ENCODE results near the gene ABRACL. TPM values are rescaled to one million over a fixed set of nuclear protein-coding genes. Genes with fewer than 3 reads are reported as not detected.
A peak's percentile ranks its signal among the peaks of the same experiment; 100 is the strongest.

ABRACL gene
- total and polyA plus RNA-seq, 2 donors (not counting 1 experiment from before 2014, with no cell fraction given) = 13.6 to 22.6 TPM

DNA sequence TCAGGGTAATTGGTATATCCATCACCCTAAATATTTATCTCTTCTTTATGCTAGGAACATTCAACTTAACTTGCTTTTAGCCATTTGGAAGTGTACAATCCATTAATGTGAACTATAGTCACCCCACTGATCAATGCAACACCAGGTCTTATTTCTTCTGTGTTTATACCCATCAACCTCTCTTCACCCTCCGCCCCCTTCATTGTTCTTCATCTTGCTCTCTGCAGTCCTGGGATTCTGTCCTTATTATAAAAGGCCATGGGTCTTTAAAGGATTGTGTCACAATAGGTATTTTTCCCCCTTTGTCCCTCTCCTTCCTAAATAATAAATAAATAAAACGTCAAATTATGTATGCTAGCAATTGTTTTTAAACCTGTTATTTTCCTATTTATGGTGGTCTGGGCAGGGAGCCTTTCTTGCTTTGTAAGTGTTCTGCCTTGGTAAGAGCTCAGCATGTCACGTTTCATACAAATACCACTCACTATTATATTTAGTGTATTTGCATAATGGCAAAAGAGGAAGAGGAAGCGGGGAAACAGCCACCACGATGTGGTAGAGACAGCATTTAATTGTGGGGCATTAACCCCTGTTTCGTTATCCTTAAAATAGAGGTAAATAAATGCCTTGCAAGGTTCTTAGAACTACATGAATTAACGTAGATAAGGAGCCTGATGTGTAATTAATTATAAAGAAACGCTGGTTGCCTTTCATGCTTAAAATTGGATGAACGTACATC, 1.9 kb downstream of the ABRACL start:
- ATAC-seq (ENCODE audit: low read depth) = peak; percentile 56
- Histone ChIP-seq H3K79me2 (ENCODE audit: control insufficient read depth, insufficient read depth, low read length) (peaks cover 60% of the 10 kb centered on the region), H3K9ac (ENCODE audit: low read length) (peak overlapping the region; percentile 97), H3K36me3 (replicated peaks in 1 of 2; ENCODE audit: control extremely low read depth in 1 of 2, control insufficient read depth in 1 of 2, extremely low read depth in 1 of 2, insufficient read depth in 2 of 2, low read length in 1 of 2) (peaks cover 4 to 20% of the 10 kb centered on the region in 2 experiments), H4K20me1 (ENCODE audit: control insufficient read depth, insufficient read depth, low read length, poor library complexity, severe bottlenecking) (peaks cover 17% of the 10 kb centered on the region), H2AFZ (ENCODE audit: insufficient read depth, low read depth, low read length, poor library complexity, severe bottlenecking) (peak overlapping the region; percentile 96), H3K4me2 (replicated peaks; ENCODE audit: low read depth, low read length, poor library complexity, severe bottlenecking) (peak overlapping the region; percentile 95), H3K9me3 (ENCODE audit: control extremely low read depth in 1 of 3, control insufficient read depth in 2 of 3, insufficient read depth in 1 of 3, low read length in 2 of 3) (no peaks in the 10 kb centered on the region), H3K27ac (ENCODE audit: low read length in 2 of 2) (peak overlapping the region; percentile 42 to 92), H3K27me3 (replicated peaks in 1 of 4; ENCODE audit: control extremely low read depth in 1 of 4, control insufficient read depth in 3 of 4, insufficient read depth in 4 of 4, low read length in 3 of 4) (no peaks in the 10 kb centered on the region), H3K4me1 (ENCODE audit: control insufficient read depth in 2 of 2, insufficient read depth in 2 of 2, low read length in 2 of 2) (peaks cover 27 to 28% of the 10 kb centered on the region in 2 donors), H3K4me3 (ENCODE audit: control extremely low read depth in 1 of 5, extremely low read depth in 1 of 5, insufficient read depth in 1 of 5, low read depth in 2 of 5, low read length in 4 of 5) (peak overlapping the region; percentile 84 to 100 (median 89))
- intact Hi-C loops (cut with micrococcal nuclease) = loop anchor here (1.0 to 10.0 kb wide), 6 partner anchors 42 to 344 kb away; partner anchors contain the start of genes CCDC28A, CITED2, HECA and REPS1
- peaks cover 20% of the 10 kb centered on the region for H3K4me1 Mint-ChIP-seq
- WGBS (ENCODE audit: insufficient coverage) = 0% methylated on average over 1 of the region's 9 CpGs
- ChIA-PET CTCF (interaction anchor here (1.1 to 3.1 kb wide), 11 partner anchors 12 to 339 kb away, joined by 3 to 15 read pairs (median 4); partner anchors contain the start of gene CCDC28A), POLR2A (interaction anchor here (0.6 to 1.6 kb wide), 2 partner anchors 344 to 1807 kb away, joined by 4 to 8 read pairs; partner anchors contain the start of gene CITED2)
- no peaks in the 10 kb centered on the region for H3K9me3 Mint-ChIP-seq (ENCODE audit: insufficient read depth)
- no peaks in the 10 kb centered on the region for H3K27me3 Mint-ChIP-seq
- H3K4me3 Mint-ChIP-seq = no peak overlapping the region
- peak; percentile 83 for DNase-seq
- TF ChIP-seq EZH2 (IDR thresholded peaks at IDR 0.05; ENCODE audit: borderline replicate concordance, insufficient read depth, low read depth, low read length, poor library complexity, severe bottlenecking) = no peak
- TF ChIP-seq, protein P1, sequence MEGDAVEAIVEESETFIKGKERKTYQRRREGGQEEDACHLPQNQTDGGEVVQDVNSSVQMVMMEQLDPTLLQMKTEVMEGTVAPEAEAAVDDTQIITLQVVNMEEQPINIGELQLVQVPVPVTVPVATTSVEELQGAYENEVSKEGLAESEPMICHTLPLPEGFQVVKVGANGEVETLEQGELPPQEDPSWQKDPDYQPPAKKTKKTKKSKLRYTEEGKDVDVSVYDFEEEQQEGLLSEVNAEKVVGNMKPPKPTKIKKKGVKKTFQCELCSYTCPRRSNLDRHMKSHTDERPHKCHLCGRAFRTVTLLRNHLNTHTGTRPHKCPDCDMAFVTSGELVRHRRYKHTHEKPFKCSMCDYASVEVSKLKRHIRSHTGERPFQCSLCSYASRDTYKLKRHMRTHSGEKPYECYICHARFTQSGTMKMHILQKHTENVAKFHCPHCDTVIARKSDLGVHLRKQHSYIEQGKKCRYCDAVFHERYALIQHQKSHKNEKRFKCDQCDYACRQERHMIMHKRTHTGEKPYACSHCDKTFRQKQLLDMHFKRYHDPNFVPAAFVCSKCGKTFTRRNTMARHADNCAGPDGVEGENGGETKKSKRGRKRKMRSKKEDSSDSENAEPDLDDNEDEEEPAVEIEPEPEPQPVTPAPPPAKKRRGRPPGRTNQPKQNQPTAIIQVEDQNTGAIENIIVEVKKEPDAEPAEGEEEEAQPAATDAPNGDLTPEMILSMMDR (IDR thresholded peaks at IDR 0.05) = no peak
- H3K27ac Mint-ChIP-seq = no peak overlapping the region

DNA sequence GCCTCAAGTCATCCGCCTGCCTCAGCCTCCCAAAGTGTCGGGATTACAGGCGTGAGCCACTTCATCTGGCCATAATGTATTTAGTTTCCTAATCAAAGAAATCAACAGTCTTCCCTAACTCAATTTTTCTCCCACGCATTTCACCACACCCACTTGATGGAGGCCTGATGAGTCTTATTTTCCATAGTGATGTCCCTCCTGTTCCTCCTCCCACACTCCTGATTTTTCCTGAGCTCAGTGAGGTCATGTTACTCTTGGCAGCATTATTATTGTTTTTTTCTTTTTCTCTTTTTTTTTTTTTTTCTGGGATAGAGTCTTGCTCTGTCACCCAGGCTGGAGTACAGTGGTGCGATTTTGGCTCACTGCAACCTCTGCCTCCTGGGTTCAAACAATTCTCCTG, 8.9 kb downstream of the ABRACL start:
- H3K9ac ChIP-seq (ENCODE audit: low read length) = no peak overlapping the region
- ChIA-PET POLR2A (no interaction called here), CTCF (interaction anchor here (1.0 kb wide), 1 partner anchor 12 kb away, joined by 3 read pairs; no protein-coding TSS in a partner anchor)
- no peaks in the 10 kb centered on the region for H3K9me3 Mint-ChIP-seq (ENCODE audit: insufficient read depth)
- peaks cover 26% of the 10 kb centered on the region for H3K79me2 ChIP-seq (ENCODE audit: control insufficient read depth, insufficient read depth, low read length)
- no peaks in the 10 kb centered on the region for H3K4me1 ChIP-seq (ENCODE audit: control insufficient read depth in 2 of 2, insufficient read depth in 2 of 2, low read length in 2 of 2)
- H3K27ac ChIP-seq (ENCODE audit: low read length in 2 of 2) = no peak overlapping the region
- no peak overlapping the region for H3K27ac Mint-ChIP-seq
- H4K20me1 ChIP-seq (ENCODE audit: control insufficient read depth, insufficient read depth, low read length, poor library complexity, severe bottlenecking) = peaks cover 16% of the 10 kb centered on the region
- WGBS (ENCODE audit: insufficient coverage) = 100% methylated on average over 4 of the region's 5 CpGs
- no peak for ATAC-seq (ENCODE audit: low read depth)
- peaks cover 21 to 48% of the 10 kb centered on the region in 2 experiments for H3K36me3 ChIP-seq (replicated peaks in 1 of 2; ENCODE audit: control extremely low read depth in 1 of 2, control insufficient read depth in 1 of 2, extremely low read depth in 1 of 2, insufficient read depth in 2 of 2, low read length in 1 of 2)
- H2AFZ ChIP-seq (ENCODE audit: insufficient read depth, low read depth, low read length, poor library complexity, severe bottlenecking) = no peak overlapping the region
- no peaks in the 10 kb centered on the region for H3K27me3 ChIP-seq (replicated peaks in 1 of 4; ENCODE audit: control extremely low read depth in 1 of 4, control insufficient read depth in 3 of 4, insufficient read depth in 4 of 4, low read length in 3 of 4)
- no peaks in the 10 kb centered on the region for H3K27me3 Mint-ChIP-seq
- no peaks in the 10 kb centered on the region for H3K9me3 ChIP-seq (ENCODE audit: control extremely low read depth in 1 of 3, control insufficient read depth in 2 of 3, insufficient read depth in 1 of 3, low read length in 2 of 3)
- DNase-seq = no peak
- H3K4me2 ChIP-seq (replicated peaks; ENCODE audit: low read depth, low read length, poor library complexity, severe bottlenecking) = no peak overlapping the region
- no peak overlapping the region for H3K4me3 Mint-ChIP-seq
- H3K4me1 Mint-ChIP-seq = peaks cover 6% of the 10 kb centered on the region
- TF ChIP-seq, protein P1 (IDR thresholded peaks at IDR 0.05) = no peak
- no peak for TF ChIP-seq EZH2 (IDR thresholded peaks at IDR 0.05; ENCODE audit: borderline replicate concordance, insufficient read depth, low read depth, low read length, poor library complexity, severe bottlenecking)
- intact Hi-C loops (cut with micrococcal nuclease) = loop anchor here (10.0 kb wide), 1 partner anchor 223 kb away; no protein-coding TSS in a partner anchor
- H3K4me3 ChIP-seq (ENCODE audit: control extremely low read depth in 1 of 5, extremely low read depth in 1 of 5, insufficient read depth in 1 of 5, low read depth in 2 of 5, low read length in 4 of 5) = no peak overlapping the region
